ENCODE measurements around the gene ATG2A. TPM values are rescaled to one million over a fixed set of nuclear protein-coding genes. Genes with fewer than 3 reads are reported as not detected.

The ATG2A gene
- polyA plus RNA-seq, 2 donors, result 10.4 to 11.4 TPM

DNA sequence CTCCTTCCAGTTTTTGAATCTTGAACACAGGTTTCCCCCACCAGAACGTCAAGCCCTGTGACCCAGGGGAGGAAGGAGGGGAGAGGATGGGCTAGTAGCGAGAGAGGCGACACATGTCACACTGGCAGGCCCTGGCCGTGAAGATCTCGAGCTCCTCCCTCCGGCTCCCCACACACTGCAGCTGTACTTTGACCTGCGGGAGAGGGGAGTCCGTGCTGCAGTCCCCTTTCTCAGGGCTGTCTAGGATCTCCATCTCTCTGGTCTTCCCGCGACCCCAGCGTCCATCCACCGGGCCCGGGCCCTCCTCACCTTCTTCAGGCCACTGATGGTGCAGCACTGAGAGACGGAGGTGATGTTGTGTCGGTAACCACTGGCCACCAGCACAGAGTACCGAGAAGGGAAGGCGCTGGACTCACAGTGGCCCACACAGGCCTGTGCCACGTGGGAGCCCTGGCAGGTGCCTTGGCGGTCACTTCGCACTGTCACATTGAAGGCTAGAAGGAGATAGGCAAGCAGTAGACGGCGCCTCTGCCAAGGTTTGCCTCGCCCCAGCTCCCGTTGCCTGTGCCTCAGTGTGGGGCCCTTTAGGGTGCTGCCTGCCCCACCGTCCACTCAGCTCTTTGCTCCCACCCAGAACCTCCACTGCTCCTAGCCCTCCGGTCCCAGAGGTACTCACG, 17.8 kb upstream of the ATG2A start:
- H3K27ac ChIP-seq (ENCODE audit: low read depth in 2 of 2, low read length in 1 of 2), result no peak overlapping the region
- H3K27me3 ChIP-seq (ENCODE audit: control insufficient read depth in 1 of 2, insufficient read depth in 2 of 2, low read length in 2 of 2), result no peaks in the 10 kb centered on the region
- H3K36me3 ChIP-seq (ENCODE audit: control insufficient read depth in 2 of 2, insufficient read depth in 2 of 2, low read length in 1 of 2), result peaks cover 14 to 45% of the 10 kb centered on the region in 2 donors
- WGBS, 2 donors, result 62 to 84% methylated on average over 27 of the region's 27 CpGs
- no peaks in the 10 kb centered on the region for H3K4me1 ChIP-seq (ENCODE audit: control insufficient read depth in 2 of 2, insufficient read depth in 2 of 2, low read length in 1 of 2)
- no peak overlapping the region for H3K4me3 ChIP-seq (ENCODE audit: low read depth in 1 of 2, low read length in 2 of 2)
- no peaks in the 10 kb centered on the region for H3K9me3 ChIP-seq (ENCODE audit: control insufficient read depth in 2 of 2, insufficient read depth in 1 of 2, low read depth in 1 of 2, low read length in 1 of 2)

DNA sequence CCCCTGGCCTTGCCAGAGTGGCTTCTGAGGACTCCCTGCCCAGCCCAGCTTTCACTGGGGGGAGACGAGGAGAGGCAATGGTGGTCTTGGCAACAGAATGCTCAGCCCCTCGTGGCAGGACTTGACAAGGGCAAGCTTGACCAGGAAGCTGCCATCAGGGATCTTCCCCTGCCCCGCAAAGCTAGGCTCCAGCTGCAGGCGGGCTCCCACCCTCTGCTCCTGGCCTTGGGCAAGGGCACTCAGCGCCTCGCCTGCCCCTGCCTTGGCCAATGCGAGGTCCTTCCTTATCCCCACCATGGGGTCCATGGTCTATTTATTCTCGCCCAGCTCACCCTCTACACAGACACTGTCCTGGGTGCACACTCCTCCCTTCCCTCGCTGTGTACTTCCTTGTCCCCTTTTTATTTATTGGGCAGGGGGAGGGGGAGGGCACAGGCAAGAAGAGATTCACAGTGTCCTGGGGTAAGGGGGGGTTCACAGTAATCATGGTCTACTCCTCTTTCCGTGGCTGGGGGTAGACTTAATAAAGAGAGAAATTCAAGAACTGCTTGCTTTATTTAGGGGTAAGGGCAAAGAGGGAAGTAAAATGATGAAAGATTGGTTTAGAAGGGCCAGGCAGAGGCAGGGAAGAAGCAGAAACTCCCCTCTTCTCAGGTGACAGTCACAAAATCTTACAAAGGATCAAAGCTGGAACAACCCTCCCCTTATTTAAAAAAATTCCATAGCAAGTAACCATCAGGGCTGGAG, 17.1 kb upstream of the ATG2A start:
- Histone ChIP-seq H3K4me3 (ENCODE audit: low read depth in 1 of 2, low read length in 2 of 2) (no peak overlapping the region), H3K27ac (ENCODE audit: low read depth in 2 of 2, low read length in 1 of 2) (no peak overlapping the region), H3K27me3 (ENCODE audit: control insufficient read depth in 1 of 2, insufficient read depth in 2 of 2, low read length in 2 of 2) (no peaks in the 10 kb centered on the region), H3K9me3 (ENCODE audit: control insufficient read depth in 2 of 2, insufficient read depth in 1 of 2, low read depth in 1 of 2, low read length in 1 of 2) (no peaks in the 10 kb centered on the region), H3K36me3 (ENCODE audit: control insufficient read depth in 2 of 2, insufficient read depth in 2 of 2, low read length in 1 of 2) (peaks cover 14 to 51% of the 10 kb centered on the region in 2 donors), H3K4me1 (ENCODE audit: control insufficient read depth in 2 of 2, insufficient read depth in 2 of 2, low read length in 1 of 2) (no peaks in the 10 kb centered on the region)
- 82 to 90% methylated on average over 10 of the region's 10 CpGs for WGBS, 2 donors

DNA sequence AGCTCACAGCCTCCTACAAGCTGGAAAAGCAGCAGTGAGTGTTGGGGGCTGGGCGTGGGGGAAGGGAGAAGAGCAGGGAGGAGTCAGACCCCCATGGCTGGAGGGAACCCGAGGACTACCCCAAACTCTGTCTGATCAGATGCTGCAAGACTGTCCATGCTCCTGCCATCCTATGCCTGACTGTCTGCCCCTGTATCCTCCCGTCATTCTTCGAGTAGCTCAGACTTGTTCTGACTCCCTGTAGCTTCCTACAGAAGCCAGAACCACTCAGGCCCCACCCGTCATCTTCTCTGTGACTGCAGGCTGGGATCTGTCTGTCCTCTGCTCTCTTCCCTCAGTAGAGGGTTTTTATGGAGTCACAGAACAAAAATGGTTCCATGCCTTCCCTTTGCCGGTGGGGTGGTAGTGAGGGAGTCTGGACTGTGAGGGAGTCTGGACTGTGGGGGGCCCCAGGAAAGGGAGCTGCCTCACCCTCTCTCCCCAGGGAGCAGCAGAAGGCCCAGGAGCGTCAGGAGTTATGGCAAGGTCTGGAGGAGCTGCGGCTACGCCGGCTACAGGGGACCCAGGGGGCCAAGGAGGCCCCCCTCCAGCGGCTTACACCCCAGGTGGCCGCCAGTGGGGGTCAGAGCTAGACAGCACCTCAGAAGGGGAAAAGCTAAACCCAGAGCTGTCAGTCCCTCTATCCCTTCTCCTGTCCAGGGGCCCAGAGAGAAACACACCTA, 16.4 kb upstream of the ATG2A start:
- peaks cover 14 to 53% of the 10 kb centered on the region in 2 donors for H3K36me3 ChIP-seq (ENCODE audit: control insufficient read depth in 2 of 2, insufficient read depth in 2 of 2, low read length in 1 of 2)
- H3K27me3 ChIP-seq (ENCODE audit: control insufficient read depth in 1 of 2, insufficient read depth in 2 of 2, low read length in 2 of 2), result no peaks in the 10 kb centered on the region
- no peaks in the 10 kb centered on the region for H3K4me1 ChIP-seq (ENCODE audit: control insufficient read depth in 2 of 2, insufficient read depth in 2 of 2, low read length in 1 of 2)
- H3K4me3 ChIP-seq (ENCODE audit: low read depth in 1 of 2, low read length in 2 of 2), result no peak overlapping the region
- no peak overlapping the region for H3K27ac ChIP-seq (ENCODE audit: low read depth in 2 of 2, low read length in 1 of 2)
- WGBS, 2 donors, result 81 to 91% methylated on average over 10 to 12 of the region's 12 CpGs
- H3K9me3 ChIP-seq (ENCODE audit: control insufficient read depth in 2 of 2, insufficient read depth in 1 of 2, low read depth in 1 of 2, low read length in 1 of 2), result no peaks in the 10 kb centered on the region

DNA sequence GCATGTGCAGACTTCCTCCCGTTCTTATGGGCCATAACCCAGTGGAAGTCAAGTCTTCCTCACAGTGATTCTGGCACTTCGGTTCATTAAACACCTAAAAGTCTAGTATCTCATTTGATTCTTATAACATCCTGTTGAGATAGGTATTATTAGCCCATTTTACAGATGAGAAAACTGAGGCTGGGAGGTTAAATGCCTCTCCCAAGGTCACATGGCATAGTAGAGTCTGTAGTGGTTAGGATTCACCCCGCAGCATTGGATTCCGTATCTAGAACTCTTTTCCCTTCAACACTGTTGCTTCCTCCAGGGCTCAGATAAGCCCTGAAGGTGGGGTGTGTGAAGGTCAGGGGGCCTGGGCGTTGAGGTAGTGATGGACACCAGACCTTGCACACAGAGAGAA, 15.3 kb upstream of the ATG2A start:
- H3K9me3 ChIP-seq (ENCODE audit: control insufficient read depth in 2 of 2, insufficient read depth in 1 of 2, low read depth in 1 of 2, low read length in 1 of 2), result no peaks in the 10 kb centered on the region
- WGBS, 2 donors, result 89 to 90% methylated on average over 5 of the region's 5 CpGs
- H3K4me3 ChIP-seq (ENCODE audit: low read depth in 1 of 2, low read length in 2 of 2), result no peak overlapping the region
- peaks cover 14 to 60% of the 10 kb centered on the region in 2 donors for H3K36me3 ChIP-seq (ENCODE audit: control insufficient read depth in 2 of 2, insufficient read depth in 2 of 2, low read length in 1 of 2)
- no peak overlapping the region for H3K27ac ChIP-seq (ENCODE audit: low read depth in 2 of 2, low read length in 1 of 2)
- no peaks in the 10 kb centered on the region for H3K27me3 ChIP-seq (ENCODE audit: control insufficient read depth in 1 of 2, insufficient read depth in 2 of 2, low read length in 2 of 2)
- no peaks in the 10 kb centered on the region for H3K4me1 ChIP-seq (ENCODE audit: control insufficient read depth in 2 of 2, insufficient read depth in 2 of 2, low read length in 1 of 2)

DNA sequence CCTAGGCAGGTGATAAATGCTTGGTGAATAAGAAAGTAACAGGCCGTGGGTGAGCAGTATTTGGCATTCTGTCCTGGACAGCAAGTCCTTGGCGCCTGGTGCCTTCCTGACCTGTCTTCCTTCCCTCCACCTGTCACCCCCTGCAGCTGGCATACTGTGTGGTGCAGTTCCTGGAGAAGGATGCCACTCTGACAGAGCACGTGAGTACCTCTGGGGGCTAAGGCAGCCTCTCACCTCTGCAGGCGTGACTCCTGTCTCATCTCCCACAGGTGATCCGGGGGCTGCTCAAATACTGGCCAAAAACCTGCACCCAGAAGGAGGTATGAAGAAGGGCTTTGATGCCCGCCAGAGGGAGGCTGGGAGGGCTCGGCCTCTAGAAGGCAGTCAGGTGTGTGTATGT, 14.3 kb upstream of the ATG2A start:
- Histone ChIP-seq H3K9me3 (ENCODE audit: control insufficient read depth in 2 of 2, insufficient read depth in 1 of 2, low read depth in 1 of 2, low read length in 1 of 2) (no peaks in the 10 kb centered on the region), H3K36me3 (ENCODE audit: control insufficient read depth in 2 of 2, insufficient read depth in 2 of 2, low read length in 1 of 2) (peaks cover 14 to 65% of the 10 kb centered on the region in 2 donors), H3K4me3 (ENCODE audit: low read depth in 1 of 2, low read length in 2 of 2) (no peak overlapping the region), H3K27ac (ENCODE audit: low read depth in 2 of 2, low read length in 1 of 2) (no peak overlapping the region), H3K27me3 (ENCODE audit: control insufficient read depth in 1 of 2, insufficient read depth in 2 of 2, low read length in 2 of 2) (no peaks in the 10 kb centered on the region), H3K4me1 (ENCODE audit: control insufficient read depth in 2 of 2, insufficient read depth in 2 of 2, low read length in 1 of 2) (no peaks in the 10 kb centered on the region)
- 92 to 93% methylated on average over 7 of the region's 7 CpGs for WGBS, 2 donors

DNA sequence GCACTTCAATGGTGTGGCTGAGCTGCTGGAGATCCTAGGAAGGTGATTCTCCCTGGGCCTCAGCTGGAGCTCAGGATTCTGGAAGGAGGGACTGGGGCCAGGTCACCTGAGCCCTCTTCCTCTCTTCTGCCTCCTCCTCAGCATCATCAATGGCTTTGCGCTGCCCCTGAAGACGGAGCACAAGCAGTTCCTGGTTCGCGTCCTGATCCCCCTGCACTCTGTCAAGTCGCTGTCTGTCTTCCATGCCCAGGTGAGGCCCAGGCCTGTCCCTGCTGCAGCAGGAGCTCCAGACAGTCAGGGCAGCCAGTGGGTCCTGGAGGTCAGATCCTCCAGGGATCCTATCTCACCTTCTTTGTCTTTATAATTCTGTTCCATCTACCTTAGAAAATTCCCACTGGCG, 13.3 kb upstream of the ATG2A start:
- WGBS, 2 donors, result 96 to 97% methylated on average over 6 of the region's 6 CpGs
- no peak overlapping the region for H3K27ac ChIP-seq (ENCODE audit: low read depth in 2 of 2, low read length in 1 of 2)
- H3K9me3 ChIP-seq (ENCODE audit: control insufficient read depth in 2 of 2, insufficient read depth in 1 of 2, low read depth in 1 of 2, low read length in 1 of 2), result no peaks in the 10 kb centered on the region
- no peaks in the 10 kb centered on the region for H3K4me1 ChIP-seq (ENCODE audit: control insufficient read depth in 2 of 2, insufficient read depth in 2 of 2, low read length in 1 of 2)
- no peak overlapping the region for H3K4me3 ChIP-seq (ENCODE audit: low read depth in 1 of 2, low read length in 2 of 2)
- no peaks in the 10 kb centered on the region for H3K27me3 ChIP-seq (ENCODE audit: control insufficient read depth in 1 of 2, insufficient read depth in 2 of 2, low read length in 2 of 2)
- H3K36me3 ChIP-seq (ENCODE audit: control insufficient read depth in 2 of 2, insufficient read depth in 2 of 2, low read length in 1 of 2), result peaks cover 14 to 65% of the 10 kb centered on the region in 2 donors

DNA sequence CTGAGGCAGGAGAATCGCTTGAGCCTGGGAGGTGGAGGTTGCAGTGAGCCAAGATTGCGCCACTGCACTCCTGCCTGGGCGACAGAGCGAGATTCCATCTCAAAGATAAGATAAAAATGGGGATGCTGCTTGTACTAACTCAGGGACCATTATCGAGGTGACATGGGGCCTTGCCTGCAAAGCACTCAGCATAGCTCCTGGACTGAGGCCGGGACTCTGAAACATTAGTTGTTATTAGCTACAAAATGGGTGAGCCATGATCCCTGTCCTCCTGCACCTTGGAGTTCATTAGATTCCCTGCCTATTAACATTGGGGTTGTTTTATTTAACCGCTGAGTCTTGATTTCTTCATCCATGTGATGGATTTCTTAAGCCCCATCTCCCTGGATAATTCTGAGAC, 12.6 kb upstream of the ATG2A start:
- Histone ChIP-seq H3K36me3 (ENCODE audit: control insufficient read depth in 2 of 2, insufficient read depth in 2 of 2, low read length in 1 of 2) (peaks cover 14 to 58% of the 10 kb centered on the region in 2 donors), H3K9me3 (ENCODE audit: control insufficient read depth in 2 of 2, insufficient read depth in 1 of 2, low read depth in 1 of 2, low read length in 1 of 2) (no peaks in the 10 kb centered on the region), H3K4me1 (ENCODE audit: control insufficient read depth in 2 of 2, insufficient read depth in 2 of 2, low read length in 1 of 2) (no peaks in the 10 kb centered on the region), H3K27ac (ENCODE audit: low read depth in 2 of 2, low read length in 1 of 2) (no peak overlapping the region), H3K27me3 (ENCODE audit: control insufficient read depth in 1 of 2, insufficient read depth in 2 of 2, low read length in 2 of 2) (no peaks in the 10 kb centered on the region), H3K4me3 (ENCODE audit: low read depth in 1 of 2, low read length in 2 of 2) (no peak overlapping the region)
- 94 to 97% methylated on average over 7 of the region's 7 CpGs for WGBS, 2 donors

DNA sequence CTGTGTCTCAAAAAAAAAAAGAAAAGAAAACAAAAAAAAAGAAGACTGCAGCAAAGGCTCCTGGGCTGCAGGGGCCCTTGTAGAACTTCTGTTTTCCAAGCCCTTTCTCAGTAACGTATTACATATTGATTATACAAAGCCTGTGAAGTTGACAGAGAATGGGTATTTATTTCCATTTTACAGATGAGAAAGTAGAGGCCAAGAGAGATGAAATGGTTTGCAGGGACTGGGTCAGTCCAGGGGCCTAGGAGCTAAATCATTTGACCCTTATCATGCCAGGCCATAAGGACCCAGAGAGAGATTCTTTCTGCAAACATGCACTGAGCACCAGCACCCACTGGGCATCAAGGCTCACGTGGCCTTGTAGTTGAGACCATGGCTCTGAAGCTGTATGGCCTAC, 11.9 kb upstream of the ATG2A start:
- no peak overlapping the region for H3K4me3 ChIP-seq (ENCODE audit: low read depth in 1 of 2, low read length in 2 of 2)
- no peaks in the 10 kb centered on the region for H3K9me3 ChIP-seq (ENCODE audit: control insufficient read depth in 2 of 2, insufficient read depth in 1 of 2, low read depth in 1 of 2, low read length in 1 of 2)
- no peaks in the 10 kb centered on the region for H3K4me1 ChIP-seq (ENCODE audit: control insufficient read depth in 2 of 2, insufficient read depth in 2 of 2, low read length in 1 of 2)
- WGBS, 2 donors, result 93 to 96% methylated on average over 2 of the region's 2 CpGs
- H3K36me3 ChIP-seq (ENCODE audit: control insufficient read depth in 2 of 2, insufficient read depth in 2 of 2, low read length in 1 of 2), result peaks cover 13 to 56% of the 10 kb centered on the region in 2 donors
- no peak overlapping the region for H3K27ac ChIP-seq (ENCODE audit: low read depth in 2 of 2, low read length in 1 of 2)
- H3K27me3 ChIP-seq (ENCODE audit: control insufficient read depth in 1 of 2, insufficient read depth in 2 of 2, low read length in 2 of 2), result no peaks in the 10 kb centered on the region

DNA sequence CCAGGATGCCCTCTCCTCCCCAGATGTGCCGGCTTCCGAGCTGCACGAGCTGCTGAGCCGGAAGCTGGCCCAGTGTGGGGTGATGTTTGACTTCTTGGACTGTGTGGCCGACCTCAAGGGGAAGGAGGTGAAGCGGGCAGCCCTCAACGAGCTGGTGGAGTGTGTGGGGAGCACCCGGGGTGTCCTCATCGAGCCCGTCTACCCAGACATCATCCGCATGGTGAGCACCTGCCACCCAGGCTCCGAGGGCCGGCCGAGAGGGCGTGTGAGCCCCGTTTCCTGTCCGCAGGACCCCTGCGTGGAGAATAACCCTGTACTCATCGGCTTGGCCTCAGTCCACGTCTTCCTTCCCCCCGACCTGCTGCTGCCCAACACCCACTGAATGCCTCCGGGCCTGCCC, 9.7 kb upstream of the ATG2A start:
- no peaks in the 10 kb centered on the region for H3K27me3 ChIP-seq (ENCODE audit: control insufficient read depth in 1 of 2, insufficient read depth in 2 of 2, low read length in 2 of 2)
- H3K4me1 ChIP-seq (ENCODE audit: control insufficient read depth in 2 of 2, insufficient read depth in 2 of 2, low read length in 1 of 2), result peaks cover 0 to 6% of the 10 kb centered on the region in 2 donors
- 84 to 86% methylated on average over 22 of the region's 22 CpGs for WGBS, 2 donors

More for the DNA sequence above, 9.7 kb upstream of the ATG2A start:
- H3K36me3 ChIP-seq (ENCODE audit: control insufficient read depth in 2 of 2, insufficient read depth in 2 of 2, low read length in 1 of 2), result peaks cover 0 to 37% of the 10 kb centered on the region in 2 donors
- H3K9me3 ChIP-seq (ENCODE audit: control insufficient read depth in 2 of 2, insufficient read depth in 1 of 2, low read depth in 1 of 2, low read length in 1 of 2), result no peaks in the 10 kb centered on the region
- no peak overlapping the region for H3K27ac ChIP-seq (ENCODE audit: low read depth in 2 of 2, low read length in 1 of 2)
- no peak overlapping the region for H3K4me3 ChIP-seq (ENCODE audit: low read depth in 1 of 2, low read length in 2 of 2)
